Brain microvascular endothelial cell (primary cell): ENCODE data around the gene TP53TG5.
"Not testable (repeated sequence)": the region's sequence is repeated elsewhere in the genome, so short reads cannot be mapped to it uniquely, and the experiment has no call there.

Experiments
- DNase-seq: peaks from one replicate; pipeline ENCODE4 v3.0.0-alpha.2; 2020
- H3K27ac ChIP-seq: fragments of 250-450 bp; sonication (Bioruptor Pico); 2 replicates; pipeline ENCODE4 v1.5.1; 2020; ENCODE audit warnings: mild to moderate bottlenecking, moderate library complexity
- H3K27me3 ChIP-seq: fragments of 250-450 bp; sonication (Bioruptor Pico); replicated peaks from 2 replicates; pipeline ENCODE4 v1.5.1; 2020; ENCODE audit warnings: mild to moderate bottlenecking
- H3K36me3 ChIP-seq: fragments of 250-450 bp; sonication (Bioruptor Pico); replicated peaks from 2 replicates; pipeline ENCODE4 v1.5.1; 2020; ENCODE audit warnings: mild to moderate bottlenecking
- H3K4me3 ChIP-seq: 2 replicates; pipeline ENCODE4 v1.5.1; 2011; ENCODE audit warnings: low read depth, mild to moderate bottlenecking, control low read depth, low read length, moderate library complexity
- in situ Hi-C: cut with HindIII; loops from 2 replicates; pipeline ENCODE4 v1.10.0; 2017; ENCODE audit warnings: low sequenced_read_pairs, low pct_ligation_motif_present
- TF ChIP-seq, protein P1 (sequence below): IDR thresholded peaks from 2 replicates; pipeline ENCODE4 v1.5.1; 2011; ENCODE audit warnings: low read depth, mild to moderate bottlenecking, moderate library complexity, low read length, control low read depth, inconsistent platforms; ENCODE audit errors: missing control alignments

TP53TG5 gene

DNA sequence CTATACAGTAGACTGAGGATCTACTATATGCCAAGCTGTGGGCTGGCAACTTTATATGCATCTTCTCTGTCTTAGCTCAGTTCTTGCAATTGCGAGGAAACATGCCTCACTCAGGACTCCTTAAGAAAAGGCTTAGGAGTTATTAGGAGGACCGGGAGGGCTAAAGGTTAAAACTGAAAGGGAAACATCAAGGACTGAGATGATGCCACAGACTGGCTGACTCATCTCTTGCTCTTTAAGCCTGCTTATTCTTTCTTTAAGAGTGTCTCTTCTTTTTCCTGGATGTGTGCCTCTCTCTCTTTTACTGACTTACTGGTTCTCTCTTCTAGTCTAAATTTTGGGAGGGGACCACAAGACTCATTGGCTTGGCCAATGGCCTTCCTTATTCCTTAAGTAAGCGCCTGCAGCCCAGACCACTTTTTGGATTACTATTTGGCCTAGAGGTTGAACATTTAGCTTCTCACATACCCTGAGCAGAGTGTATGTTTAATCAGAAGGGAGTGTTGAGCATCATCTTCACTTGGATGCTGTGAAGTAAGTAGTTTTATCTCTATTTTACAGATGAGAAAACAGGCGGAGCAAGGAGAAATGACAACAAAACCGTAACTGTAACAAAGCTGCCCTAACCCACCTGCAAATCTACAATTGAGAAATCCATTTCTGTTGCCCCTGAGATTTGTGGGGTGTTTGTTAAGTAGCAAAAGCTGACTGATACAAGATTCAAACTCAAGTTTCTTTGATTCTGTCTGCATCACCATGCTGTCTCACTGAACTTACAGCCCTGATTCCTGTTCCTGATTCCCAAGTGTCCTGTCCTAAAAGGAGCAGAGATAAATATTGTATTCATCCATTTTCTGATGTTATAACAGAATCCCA lies 22.7 kb downstream of the TP53TG5 start:
- peak overlapping the region; percentile 55 for H3K27ac ChIP-seq
- in situ Hi-C loops = no loop called here
- H3K27me3 ChIP-seq = no peaks in the 10 kb centered on the region
- H3K4me3 ChIP-seq = no peak overlapping the region
- TF ChIP-seq, protein P1, sequence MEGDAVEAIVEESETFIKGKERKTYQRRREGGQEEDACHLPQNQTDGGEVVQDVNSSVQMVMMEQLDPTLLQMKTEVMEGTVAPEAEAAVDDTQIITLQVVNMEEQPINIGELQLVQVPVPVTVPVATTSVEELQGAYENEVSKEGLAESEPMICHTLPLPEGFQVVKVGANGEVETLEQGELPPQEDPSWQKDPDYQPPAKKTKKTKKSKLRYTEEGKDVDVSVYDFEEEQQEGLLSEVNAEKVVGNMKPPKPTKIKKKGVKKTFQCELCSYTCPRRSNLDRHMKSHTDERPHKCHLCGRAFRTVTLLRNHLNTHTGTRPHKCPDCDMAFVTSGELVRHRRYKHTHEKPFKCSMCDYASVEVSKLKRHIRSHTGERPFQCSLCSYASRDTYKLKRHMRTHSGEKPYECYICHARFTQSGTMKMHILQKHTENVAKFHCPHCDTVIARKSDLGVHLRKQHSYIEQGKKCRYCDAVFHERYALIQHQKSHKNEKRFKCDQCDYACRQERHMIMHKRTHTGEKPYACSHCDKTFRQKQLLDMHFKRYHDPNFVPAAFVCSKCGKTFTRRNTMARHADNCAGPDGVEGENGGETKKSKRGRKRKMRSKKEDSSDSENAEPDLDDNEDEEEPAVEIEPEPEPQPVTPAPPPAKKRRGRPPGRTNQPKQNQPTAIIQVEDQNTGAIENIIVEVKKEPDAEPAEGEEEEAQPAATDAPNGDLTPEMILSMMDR = no peak
- peak; percentile 64 for DNase-seq
- H3K36me3 ChIP-seq = no peaks in the 10 kb centered on the region

DNA sequence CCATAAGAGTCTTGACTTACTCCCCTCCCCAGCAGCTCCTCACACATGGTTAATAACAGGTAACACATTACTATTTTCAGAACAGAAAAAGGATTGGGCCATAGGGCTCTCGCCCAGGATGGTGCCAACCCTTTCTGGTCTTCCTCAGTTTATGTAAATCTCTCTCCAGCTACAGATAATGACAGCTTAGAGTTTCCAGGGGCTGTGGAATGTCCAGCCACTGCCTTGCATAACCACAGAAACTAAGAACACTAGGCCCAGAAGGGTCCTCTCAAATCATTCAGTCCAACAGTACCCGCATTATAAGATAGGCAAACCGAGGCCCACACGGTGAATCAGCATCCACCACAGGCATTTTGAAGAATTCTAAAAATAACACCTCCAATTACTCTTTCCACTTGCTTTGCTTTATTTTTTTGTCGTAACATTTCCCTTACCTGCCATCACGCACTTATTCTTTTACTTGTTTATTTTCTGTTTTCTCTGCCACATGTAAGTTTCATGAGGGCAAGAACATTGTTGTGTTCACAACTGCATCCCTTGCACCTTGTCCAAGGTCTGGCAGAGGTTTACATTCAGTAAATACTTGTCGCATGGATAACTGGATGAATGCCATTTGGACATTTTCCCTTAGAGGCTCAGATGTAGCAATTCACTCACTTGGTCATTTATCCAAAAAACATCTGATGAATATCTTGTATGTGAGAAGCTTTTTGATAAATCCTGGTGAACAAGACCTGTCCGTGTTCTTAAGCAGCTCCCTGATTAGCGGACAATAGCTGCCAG lies 23.5 kb downstream of the TP53TG5 start:
- Histone ChIP-seq H3K4me3 (no peak overlapping the region), H3K36me3 (no peaks in the 10 kb centered on the region), H3K27me3 (no peaks in the 10 kb centered on the region), H3K27ac (peak overlapping the region; percentile 55)
- DNase-seq = peak; percentile 51
- in situ Hi-C loops = no loop called here
- TF ChIP-seq, protein P1 = no peak

DNA sequence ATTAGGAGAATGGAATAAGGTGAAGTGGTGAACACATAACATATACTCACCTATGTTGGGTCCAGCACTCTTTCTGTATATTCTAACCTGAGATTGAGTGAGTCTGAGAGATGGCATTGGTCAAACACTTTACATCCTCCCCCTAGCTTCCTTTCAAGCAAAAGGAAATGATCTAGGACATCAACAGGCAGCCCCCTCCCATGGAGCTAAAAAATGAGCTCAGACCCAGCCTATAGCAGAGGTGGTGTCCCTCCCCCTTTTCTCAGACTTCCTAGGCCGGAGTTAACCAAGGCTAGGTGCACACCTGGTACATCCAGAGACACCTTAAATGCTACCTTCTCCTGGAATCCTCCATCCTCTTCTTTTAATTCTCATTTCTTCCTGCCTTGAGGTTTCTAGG lies 24.4 kb downstream of the TP53TG5 start:
- no peak for DNase-seq
- TF ChIP-seq, protein P1 = no peak
- Histone ChIP-seq H3K36me3 (no peaks in the 10 kb centered on the region), H3K27me3 (no peaks in the 10 kb centered on the region), H3K4me3 (no peak overlapping the region), H3K27ac (no peak overlapping the region)
- in situ Hi-C loops = no loop called here

- DNase-seq = no peak
- Histone ChIP-seq H3K27me3 (no peaks in the 10 kb centered on the region), H3K27ac (no peak overlapping the region), H3K4me3 (no peak overlapping the region), H3K36me3 (no peaks in the 10 kb centered on the region)
- TF ChIP-seq, protein P1 = no peak
- in situ Hi-C loops = no loop called here
These were observed 25.4 kb downstream of the TP53TG5 start for GRCh38 chr20:45352729-45353128.

GRCh38 chr20:45350795-45351194 lies 27.3 kb downstream of the TP53TG5 start:
- H3K27ac ChIP-seq, in situ Hi-C loops, H3K36me3 ChIP-seq, DNase-seq, H3K27me3 ChIP-seq, H3K4me3 ChIP-seq: not testable (repeated sequence)

GRCh38 chr20:45350217-45350616 lies 27.9 kb downstream of the TP53TG5 start:
- H3K36me3 ChIP-seq = no peaks in the 10 kb centered on the region
- in situ Hi-C loops = no loop called here
- no peaks in the 10 kb centered on the region for H3K27me3 ChIP-seq
- no peak for DNase-seq
- TF ChIP-seq, protein P1 = no peak
- no peak overlapping the region for H3K4me3 ChIP-seq
- H3K27ac ChIP-seq = no peak overlapping the region
